ENCODE measurements around the gene UBL7.
"Not testable (repeated sequence)": the region's sequence is repeated elsewhere in the genome, so short reads cannot be mapped to it uniquely, and the experiment has no call there.

UBL7 gene

GRCh38 chr15:74463634-74464033, 2.7 kb upstream of the UBL7 start:
- no peak for DNase-seq

- DNase-seq = no peak
Measured at GRCh38 chr15:74461847-74462511, 1.0 kb upstream of the UBL7 start.

- no peak for DNase-seq
Measured at GRCh38 chr15:74460298-74460697, 662 bp downstream of the UBL7 start.

- DNase-seq = not testable (repeated sequence)
Measured at GRCh38 chr15:74459798-74460197, 1.2 kb downstream of the UBL7 start.

GRCh38 chr15:74458473-74458872, 2.5 kb downstream of the UBL7 start:
- DNase-seq = no peak

- DNase-seq = not testable (repeated sequence)
Measured at GRCh38 chr15:74457036-74457435, 3.9 kb downstream of the UBL7 start.

- DNase-seq = no peak
Measured at GRCh38 chr15:74454764-74455500, 6.0 kb downstream of the UBL7 start.

GRCh38 chr15:74453925-74454763, 6.8 kb downstream of the UBL7 start:
- DNase-seq = no peak

- no peak for DNase-seq
Measured at GRCh38 chr15:74451861-74452835, 8.8 kb downstream of the UBL7 start.

GRCh38 chr15:74451322-74451721, 9.6 kb downstream of the UBL7 start:
- no peak for DNase-seq

GRCh38 chr15:74449643-74450205, 11.2 kb downstream of the UBL7 start:
- DNase-seq = no peak

- DNase-seq = no peak
Measured at GRCh38 chr15:74449095-74449494, 11.9 kb downstream of the UBL7 start.

GRCh38 chr15:74445816-74446763, 14.9 kb downstream of the UBL7 start:
- no peak for DNase-seq

GRCh38 chr15:74444106-74445062, 16.6 kb downstream of the UBL7 start:
- no peak for DNase-seq

- DNase-seq = no peak
Measured at GRCh38 chr15:74443100-74443909, 17.7 kb downstream of the UBL7 start.

- no peak for DNase-seq
Measured at GRCh38 chr15:74442604-74443003, 18.4 kb downstream of the UBL7 start.

- no peak for DNase-seq
Measured at GRCh38 chr15:74442063-74442462, 18.9 kb downstream of the UBL7 start.

GRCh38 chr15:74441248-74441941, 19.6 kb downstream of the UBL7 start:
- DNase-seq = no peak

All from NCI-H345 (cell line).